Measurements from ENCODE around the gene CLIC5.

- TF ChIP-seq CTCF (conservative IDR thresholded peaks at IDR 0.05) (no peak), ZFX (IDR thresholded peaks at IDR 0.05) (no peak)
Observed at GRCh38 chr6:45997875-45998506, 17.7 kb downstream of the CLIC5 start.
